Vagina (tissue), 2 donors: ENCODE data around the gene PRXL2A.

Source experiments
- POLR2A ChIP-seq, 2 donors: fragments of 450-650 bp; IDR thresholded peaks; one replicate each; pipeline ENCODE4 v1.6.1; 2017; ENCODE audit warnings: antibody characterized with exemption in 2 of 2, mild to moderate bottlenecking in 2 of 2, moderate library complexity in 2 of 2
- POLR2AphosphoS5 ChIP-seq, 2 donors: sonication (generic); formaldehyde crosslinking; IDR thresholded peaks; one replicate each; pipeline ENCODE4 v1.9.0; 2017; ENCODE audit warnings: antibody characterized with exemption in 2 of 2, mild to moderate bottlenecking in 2 of 2, low read depth in 1 of 2; ENCODE audit not compliant: insufficient read depth in 1 of 2
- TF ChIP-seq, protein P1 (sequence below), 3 experiments: fragments of 450-650 bp in 2 of 3; fragments of 200-600 bp in 1 of 3; sonication (generic) in 1 of 3; IDR thresholded peaks; one replicate each; pipeline ENCODE4 v1.5.1; 2017 to 2019; ENCODE audit warnings: antibody characterized with exemption in 3 of 3, mild to moderate bottlenecking in 2 of 3, moderate library complexity in 2 of 3

DNA sequence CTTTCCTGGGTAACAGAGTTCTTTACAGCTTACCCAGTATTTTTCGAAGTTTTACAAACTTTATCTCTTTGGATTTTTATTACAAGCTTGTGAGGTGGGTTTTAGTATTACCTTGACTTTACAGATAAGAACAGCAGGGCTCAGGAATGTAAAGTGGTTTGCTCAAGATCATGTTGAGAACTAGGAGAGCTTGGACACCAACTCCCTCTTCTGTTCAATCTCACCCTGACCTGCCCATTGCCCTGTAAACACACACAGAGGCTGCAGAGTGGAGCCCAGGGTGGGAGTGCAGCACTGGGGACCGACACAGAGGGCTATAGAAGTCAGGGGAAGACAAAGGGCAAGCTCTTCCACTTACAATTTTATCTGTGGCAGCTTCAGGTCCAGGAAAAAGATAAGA lies 41.2 kb downstream of the PRXL2A start:
- no peak for TF ChIP-seq POLR2A (IDR thresholded peaks at IDR 0.05)
- TF ChIP-seq, protein P1, sequence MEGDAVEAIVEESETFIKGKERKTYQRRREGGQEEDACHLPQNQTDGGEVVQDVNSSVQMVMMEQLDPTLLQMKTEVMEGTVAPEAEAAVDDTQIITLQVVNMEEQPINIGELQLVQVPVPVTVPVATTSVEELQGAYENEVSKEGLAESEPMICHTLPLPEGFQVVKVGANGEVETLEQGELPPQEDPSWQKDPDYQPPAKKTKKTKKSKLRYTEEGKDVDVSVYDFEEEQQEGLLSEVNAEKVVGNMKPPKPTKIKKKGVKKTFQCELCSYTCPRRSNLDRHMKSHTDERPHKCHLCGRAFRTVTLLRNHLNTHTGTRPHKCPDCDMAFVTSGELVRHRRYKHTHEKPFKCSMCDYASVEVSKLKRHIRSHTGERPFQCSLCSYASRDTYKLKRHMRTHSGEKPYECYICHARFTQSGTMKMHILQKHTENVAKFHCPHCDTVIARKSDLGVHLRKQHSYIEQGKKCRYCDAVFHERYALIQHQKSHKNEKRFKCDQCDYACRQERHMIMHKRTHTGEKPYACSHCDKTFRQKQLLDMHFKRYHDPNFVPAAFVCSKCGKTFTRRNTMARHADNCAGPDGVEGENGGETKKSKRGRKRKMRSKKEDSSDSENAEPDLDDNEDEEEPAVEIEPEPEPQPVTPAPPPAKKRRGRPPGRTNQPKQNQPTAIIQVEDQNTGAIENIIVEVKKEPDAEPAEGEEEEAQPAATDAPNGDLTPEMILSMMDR (IDR thresholded peaks at IDR 0.05): no peak
- TF ChIP-seq POLR2AphosphoS5 (IDR thresholded peaks at IDR 0.05; ENCODE audit: insufficient read depth in 1 of 2, low read depth in 1 of 2): no peak
